Caco-2 (cell line): ENCODE data around the gene CPLX4. TPM values are rescaled to one million over a fixed set of nuclear protein-coding genes. Genes with fewer than 3 reads are reported as not detected.

Experiments used
- BruUV-seq: library from RNA; stranded (reverse); fragments of 400-500 nt; replicated peaks from 2 replicates; lab custom pipeline; 2021; lab: Mats Ljungman, UMichigan
- CTCF ChIA-PET: fragments of 300-600 bp; sonication (Branson Sonifier 250); formaldehyde crosslinking; loops from one replicate; lab custom pipeline; 2022; ENCODE audit warnings: antibody characterized with exemption; lab: Charles Lee
- POLR2A ChIA-PET: fragments of 300-600 bp; sonication (Branson Sonifier 250); formaldehyde crosslinking; loops from one replicate; lab custom pipeline; 2022; ENCODE audit warnings: antibody characterized with exemption; lab: Charles Lee
- DNase-seq, 2 experiments: peaks; one replicate each; pipeline versions ENCODE4 v3.0.0 to v3.0.0-alpha.2; 2020 to 2022
- H3K27me3 ChIP-seq: replicated peaks from 2 replicates; pipeline ENCODE4 v1.6.0; 2011; ENCODE audit warnings: low read length; ENCODE audit not compliant: control insufficient read depth, insufficient read depth
- H3K36me3 ChIP-seq: 2 replicates; pipeline ENCODE4 v1.5.1; 2011; ENCODE audit warnings: low read length; ENCODE audit not compliant: control insufficient read depth, insufficient read depth
- H3K4me1 ChIP-seq: fragments of 250-450 bp; sonication (Bioruptor Pico); 2 replicates; pipeline ENCODE4 v1.5.1; 2020; ENCODE audit warnings: mild to moderate bottlenecking
- H3K4me3 ChIP-seq: 2 replicates; pipeline ENCODE4 v1.5.1; 2011; ENCODE audit warnings: low read depth, mild to moderate bottlenecking, control low read depth, low read length
- H3K9me3 ChIP-seq: fragments of 250-450 bp; sonication (Bioruptor Pico); 2 replicates; pipeline ENCODE4 v1.5.1; 2020; ENCODE audit warnings: mild to moderate bottlenecking, moderate library complexity
- H3K27ac Mint-ChIP-seq: one replicate; pipeline ENCODE4 v1.8.0; 2022; ENCODE audit warnings: mixed read lengths; ENCODE audit not compliant: unreplicated experiment
- H3K27me3 Mint-ChIP-seq: one replicate; pipeline ENCODE4 v1.8.0; 2022; ENCODE audit warnings: mixed read lengths; ENCODE audit not compliant: insufficient read depth, unreplicated experiment
- H3K36me3 Mint-ChIP-seq: one replicate; pipeline ENCODE4 v1.8.0; 2022; ENCODE audit warnings: mild to moderate bottlenecking, mixed read lengths; ENCODE audit not compliant: insufficient read depth, unreplicated experiment
- H3K4me1 Mint-ChIP-seq: one replicate; pipeline ENCODE4 v1.8.0; 2022; ENCODE audit warnings: low read depth, mixed read lengths; ENCODE audit not compliant: unreplicated experiment
- H3K4me3 Mint-ChIP-seq: one replicate; pipeline ENCODE4 v1.8.0; 2022; ENCODE audit warnings: mild to moderate bottlenecking, moderate library complexity, mixed read lengths; ENCODE audit not compliant: unreplicated experiment
- H3K9me3 Mint-ChIP-seq: one replicate; pipeline ENCODE4 v1.8.0; 2022; ENCODE audit warnings: mixed read lengths; ENCODE audit not compliant: unreplicated experiment
- intact Hi-C: fragments of 100-400 bp; cut with micrococcal nuclease; formaldehyde crosslinking; loops from one replicate; pipeline ENCODE4 v1.10.0; 2022; ENCODE audit not compliant: unreplicated experiment
- total RNA-seq: library from RNA; stranded (reverse); gene quantifications from 2 replicates; pipeline ENCODE4 v1.2.3, GENCODE V29; 2022
- TF ChIP-seq, protein P1 (sequence below), 2 experiments: fragments of 200-600 bp in 1 of 2; IDR thresholded peaks; 1 replicate in 1 of 2; 2 replicates in 1 of 2; pipeline versions ENCODE4 v1.5.1 to v1.8.0; 2011 to 2022; ENCODE audit warnings: antibody characterized with exemption in 1 of 2, control low read depth in 1 of 2, inconsistent platforms in 1 of 2, low read depth in 1 of 2, low read length in 1 of 2, mild to moderate bottlenecking in 1 of 2, moderate library complexity in 1 of 2; ENCODE audit not compliant: insufficient read depth in 1 of 2, severe bottlenecking in 1 of 2, unreplicated experiment in 1 of 2

Gene CPLX4
- total RNA-seq, 1 experiment from 2014 or later, result not detected

DNA sequence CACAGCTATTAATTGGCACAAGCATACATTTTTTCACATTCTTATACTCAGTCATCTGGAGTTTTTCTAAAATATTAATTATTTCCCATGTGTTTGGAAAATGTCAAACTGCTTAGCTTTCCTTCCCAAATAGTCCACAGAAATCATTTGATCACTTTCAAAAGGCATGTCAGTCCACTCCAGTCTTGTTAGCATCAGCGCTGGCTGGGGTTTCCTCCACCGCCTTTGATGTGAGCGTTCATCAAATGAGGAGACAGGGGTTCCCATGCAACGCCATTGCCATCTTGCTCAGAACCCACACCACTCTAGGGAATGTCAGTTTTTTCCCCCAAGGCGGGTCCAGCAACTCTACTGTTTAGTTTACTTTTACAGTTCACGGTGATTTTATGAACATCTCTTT lies 32.1 kb downstream of the CPLX4 start:
- intact Hi-C loops, result no loop called here
- Histone ChIP-seq H3K36me3 (no peaks in the 10 kb centered on the region), H3K9me3 (no peaks in the 10 kb centered on the region), H3K4me3 (no peak overlapping the region), H3K27me3 (no peaks in the 10 kb centered on the region), H3K4me1 (no peaks in the 10 kb centered on the region)
- POLR2A ChIA-PET, result no interaction called here
- peaks cover 8% of the 10 kb centered on the region for H3K27me3 Mint-ChIP-seq
- CTCF ChIA-PET, result no interaction called here
- H3K36me3 Mint-ChIP-seq, result no peaks in the 10 kb centered on the region
- no peak overlapping the region for H3K4me3 Mint-ChIP-seq
- no TSS peak for BruUV-seq
- H3K9me3 Mint-ChIP-seq, result no peaks in the 10 kb centered on the region
- no peak overlapping the region for H3K27ac Mint-ChIP-seq
- DNase-seq, result no peak
- H3K4me1 Mint-ChIP-seq, result peaks cover 8% of the 10 kb centered on the region
- TF ChIP-seq, protein P1, sequence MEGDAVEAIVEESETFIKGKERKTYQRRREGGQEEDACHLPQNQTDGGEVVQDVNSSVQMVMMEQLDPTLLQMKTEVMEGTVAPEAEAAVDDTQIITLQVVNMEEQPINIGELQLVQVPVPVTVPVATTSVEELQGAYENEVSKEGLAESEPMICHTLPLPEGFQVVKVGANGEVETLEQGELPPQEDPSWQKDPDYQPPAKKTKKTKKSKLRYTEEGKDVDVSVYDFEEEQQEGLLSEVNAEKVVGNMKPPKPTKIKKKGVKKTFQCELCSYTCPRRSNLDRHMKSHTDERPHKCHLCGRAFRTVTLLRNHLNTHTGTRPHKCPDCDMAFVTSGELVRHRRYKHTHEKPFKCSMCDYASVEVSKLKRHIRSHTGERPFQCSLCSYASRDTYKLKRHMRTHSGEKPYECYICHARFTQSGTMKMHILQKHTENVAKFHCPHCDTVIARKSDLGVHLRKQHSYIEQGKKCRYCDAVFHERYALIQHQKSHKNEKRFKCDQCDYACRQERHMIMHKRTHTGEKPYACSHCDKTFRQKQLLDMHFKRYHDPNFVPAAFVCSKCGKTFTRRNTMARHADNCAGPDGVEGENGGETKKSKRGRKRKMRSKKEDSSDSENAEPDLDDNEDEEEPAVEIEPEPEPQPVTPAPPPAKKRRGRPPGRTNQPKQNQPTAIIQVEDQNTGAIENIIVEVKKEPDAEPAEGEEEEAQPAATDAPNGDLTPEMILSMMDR (IDR thresholded peaks at IDR 0.05; ENCODE audit: insufficient read depth in 1 of 2, low read depth in 1 of 2, low read length in 1 of 2, severe bottlenecking in 1 of 2, unreplicated experiment in 1 of 2), result no peak

DNA sequence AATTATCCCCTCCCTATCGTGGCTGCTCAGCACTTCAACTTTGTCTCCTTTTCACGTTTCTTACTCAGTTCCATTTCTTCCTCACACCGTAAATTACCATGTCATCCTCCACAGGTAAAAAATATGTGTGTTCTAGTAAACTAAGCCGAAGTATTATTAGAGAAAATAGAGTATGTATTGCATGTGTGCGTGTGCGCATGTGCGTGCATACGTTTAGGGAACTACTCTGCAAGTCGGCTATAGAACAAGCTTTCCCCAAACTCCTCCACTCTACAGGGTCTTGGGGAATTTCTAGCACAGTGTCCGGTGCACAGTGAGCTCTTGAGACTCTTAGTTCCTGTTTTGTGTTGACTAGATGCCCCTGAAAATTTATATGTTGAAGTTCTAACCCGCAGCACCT lies 36.1 kb downstream of the CPLX4 start:
- no peaks in the 10 kb centered on the region for H3K36me3 ChIP-seq
- CTCF ChIA-PET, result no interaction called here
- H3K4me3 ChIP-seq, result no peak overlapping the region
- Mint-ChIP-seq H3K4me1 (peaks cover 8% of the 10 kb centered on the region), H3K27me3 (peaks cover 15% of the 10 kb centered on the region), H3K9me3 (no peaks in the 10 kb centered on the region), H3K27ac (no peak overlapping the region), H3K4me3 (no peak overlapping the region), H3K36me3 (no peaks in the 10 kb centered on the region)
- no TSS peak for BruUV-seq
- intact Hi-C loops, result no loop called here
- DNase-seq, result no peak
- TF ChIP-seq, protein P1 (IDR thresholded peaks at IDR 0.05; ENCODE audit: insufficient read depth in 1 of 2, low read depth in 1 of 2, low read length in 1 of 2, severe bottlenecking in 1 of 2, unreplicated experiment in 1 of 2), result no peak
- H3K4me1 ChIP-seq, result no peaks in the 10 kb centered on the region
- no peaks in the 10 kb centered on the region for H3K27me3 ChIP-seq
- no peaks in the 10 kb centered on the region for H3K9me3 ChIP-seq
- POLR2A ChIA-PET, result no interaction called here

DNA sequence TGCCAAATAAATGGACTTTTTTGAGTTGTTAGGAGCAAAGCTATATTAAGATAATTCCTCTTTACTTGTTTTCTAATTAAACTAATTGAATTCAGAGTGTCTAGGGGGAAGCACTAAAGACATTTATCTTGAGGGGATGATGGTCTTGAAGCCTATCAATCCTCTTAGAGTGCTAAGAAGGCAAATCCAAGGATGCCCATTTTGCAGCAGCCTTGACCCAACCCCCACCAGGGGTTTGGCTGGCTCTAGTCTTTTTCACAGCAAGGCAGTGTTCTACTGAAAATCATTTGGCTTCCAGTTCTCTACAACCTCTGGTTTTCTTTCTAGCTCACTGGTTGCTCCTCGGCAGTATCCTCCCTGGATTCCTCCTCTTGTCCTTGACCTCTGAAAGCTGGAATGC lies 38.7 kb downstream of the CPLX4 start:
- H3K4me3 Mint-ChIP-seq, result no peak overlapping the region
- peaks cover 14% of the 10 kb centered on the region for H3K27me3 Mint-ChIP-seq
- intact Hi-C loops, result no loop called here
- DNase-seq, result no peak
- Histone ChIP-seq H3K27me3 (no peaks in the 10 kb centered on the region), H3K9me3 (no peaks in the 10 kb centered on the region), H3K36me3 (no peaks in the 10 kb centered on the region), H3K4me3 (no peak overlapping the region), H3K4me1 (no peaks in the 10 kb centered on the region)
- ChIA-PET POLR2A (no interaction called here), CTCF (no interaction called here)
- H3K27ac Mint-ChIP-seq, result no peak overlapping the region
- BruUV-seq, result no TSS peak
- no peaks in the 10 kb centered on the region for H3K9me3 Mint-ChIP-seq
- H3K36me3 Mint-ChIP-seq, result no peaks in the 10 kb centered on the region
- TF ChIP-seq, protein P1 (IDR thresholded peaks at IDR 0.05; ENCODE audit: insufficient read depth in 1 of 2, low read depth in 1 of 2, low read length in 1 of 2, severe bottlenecking in 1 of 2, unreplicated experiment in 1 of 2), result no peak
- no peaks in the 10 kb centered on the region for H3K4me1 Mint-ChIP-seq
